Embryonic facial prominence (tissue), 1 donor: ENCODE data around the gene EDARADD.

ENCODE experiments used
- DNase-seq: peaks from one replicate; pipeline ENCODE4 v3.0.0-alpha.2; 2016; ENCODE audit errors: extremely low spot score

The EDARADD gene

GRCh38 chr1:236515443-236515958, 121.4 kb downstream of the EDARADD start:
- DNase-seq = no peak

GRCh38 chr1:236516929-236517704, 123.0 kb downstream of the EDARADD start:
- peak; percentile 46 for DNase-seq

GRCh38 chr1:236518322-236518721, 124.2 kb downstream of the EDARADD start:
- DNase-seq = no peak

GRCh38 chr1:236520445-236521005, 126.4 kb downstream of the EDARADD start:
- no peak for DNase-seq

GRCh38 chr1:236522937-236523703, 129.0 kb downstream of the EDARADD start:
- no peak for DNase-seq

- DNase-seq = peak; percentile 66
Observed at GRCh38 chr1:236523704-236524141, 129.6 kb downstream of the EDARADD start, which contains the start of gene LGALS8. LGALS8 (plus strand) TSS chr1:236523982; CDS start chr1:236526071, 2,089 bp downstream.

- DNase-seq = no peak
Observed at GRCh38 chr1:236524142-236524894, 130.2 kb downstream of the EDARADD start.

GRCh38 chr1:236524895-236525184, 130.8 kb downstream of the EDARADD start:
- DNase-seq = no peak

- DNase-seq = no peak
Observed at GRCh38 chr1:236526079-236526478, 132.0 kb downstream of the EDARADD start.

- DNase-seq = no peak
Observed at GRCh38 chr1:236530286-236530685, 136.2 kb downstream of the EDARADD start.

GRCh38 chr1:236530959-236531358, 136.9 kb downstream of the EDARADD start:
- no peak for DNase-seq

- DNase-seq = no peak
Observed at GRCh38 chr1:236532850-236533249, 138.8 kb downstream of the EDARADD start.

- no peak for DNase-seq
Observed at GRCh38 chr1:236534151-236534651, 140.1 kb downstream of the EDARADD start.
